ENCODE results near the gene DTD2.
"Not testable (repeated sequence)": the region's sequence is repeated elsewhere in the genome, so short reads cannot be mapped to it uniquely, and the experiment has no call there.

The DTD2 gene

DNA sequence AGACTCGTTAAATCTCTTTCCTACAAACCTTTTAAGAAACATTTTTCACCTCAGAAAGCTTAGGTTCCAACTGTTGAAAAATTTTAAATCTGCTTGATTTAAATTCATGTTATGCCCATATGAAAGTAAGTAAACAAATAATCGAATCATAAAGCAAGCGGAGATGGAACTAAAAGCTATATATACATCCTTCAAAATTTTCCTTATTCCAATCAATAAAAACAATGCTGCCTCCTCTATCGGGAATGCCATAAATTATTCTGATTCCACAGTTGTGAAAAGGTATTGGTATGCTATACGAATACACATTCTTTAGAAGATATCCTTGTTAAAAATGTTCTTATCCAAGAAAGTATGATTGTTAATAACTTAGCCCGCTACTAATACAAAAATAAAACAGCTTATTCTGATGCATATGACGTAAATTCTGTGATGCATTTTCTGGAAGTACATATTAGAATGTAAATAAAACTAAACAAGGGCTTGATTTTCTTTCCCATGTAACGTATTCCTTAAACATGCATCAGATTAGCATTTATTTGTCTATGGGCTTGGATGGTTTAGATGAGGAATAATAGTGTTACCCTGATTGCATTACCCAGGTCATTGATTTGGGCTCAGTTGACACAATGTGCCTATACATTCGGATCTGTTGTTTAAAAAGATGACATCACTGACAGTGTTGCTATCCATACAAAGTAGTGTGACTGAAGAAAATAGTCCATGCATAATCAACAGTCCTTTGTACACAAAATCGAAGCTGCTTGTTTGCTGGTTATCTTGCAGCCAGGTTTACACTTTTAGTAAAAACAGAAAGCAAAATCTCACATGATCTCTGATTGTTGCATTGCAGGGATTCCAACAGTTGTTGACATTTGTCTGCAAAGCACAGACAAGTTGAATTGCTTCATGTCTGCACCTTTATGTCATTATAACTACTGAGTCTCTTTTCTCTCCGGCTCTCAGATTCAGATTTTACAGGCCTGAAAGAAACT lies 656 bp upstream of the DTD2 start:
- H3K4me3 ChIP-seq: peak overlapping the region; percentile 97
- peak overlapping the region; percentile 95 for H3K9ac ChIP-seq (ENCODE audit: insufficient read length)
- no peaks in the 10 kb centered on the region for H3K9me3 ChIP-seq (ENCODE audit: low read depth, low read length)
- no peaks in the 10 kb centered on the region; the same call in 1 of the 2 replicates for H3K36me3 ChIP-seq (ENCODE audit: insufficient read depth, low read length)
- H3K27ac ChIP-seq: no peak overlapping the region; the same call in 1 of the 2 replicates
- no peak for DNase-seq (ENCODE audit: low read depth, low spot score)
- no peak for TF ChIP-seq FOXP2 (optimal IDR thresholded peaks at IDR 0.05; ENCODE audit: control extremely low read depth, extremely low read length, insufficient read depth)
- TF ChIP-seq EZH2 (IDR thresholded peaks at IDR 0.05): no peak
- no peak for TF ChIP-seq POLR2AphosphoS5 (IDR thresholded peaks at IDR 0.05; ENCODE audit: borderline replicate concordance, low read depth, low read length)

DNA sequence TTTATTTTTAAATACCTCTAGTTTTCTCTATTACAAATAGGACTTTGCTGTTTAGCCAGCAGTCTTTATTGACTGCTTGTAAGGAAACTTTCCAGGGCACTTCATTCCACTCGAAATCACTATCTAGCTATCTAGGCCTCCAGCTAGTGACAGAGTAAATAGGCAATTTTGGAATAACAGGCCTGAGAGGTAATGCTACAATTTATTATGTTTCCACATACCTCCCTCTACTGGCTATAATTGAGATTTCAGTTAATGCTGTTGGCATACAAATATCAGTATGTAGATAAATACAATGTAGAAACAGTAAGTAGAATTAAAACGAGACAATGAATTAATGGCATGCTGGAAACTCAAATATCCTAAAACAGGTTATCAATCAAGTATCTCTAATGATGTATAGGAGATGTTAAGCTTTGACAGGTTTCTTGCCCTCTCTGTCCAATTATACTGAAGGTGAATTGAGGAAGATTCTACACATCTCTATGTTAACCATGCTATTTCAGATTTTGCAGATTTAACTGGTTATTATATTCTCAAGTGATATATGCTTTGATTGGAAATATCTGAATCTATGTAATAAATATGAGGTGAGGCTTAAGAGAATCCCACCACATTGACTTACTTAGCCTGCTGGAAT lies 7.2 kb downstream of the DTD2 start:
- no peak overlapping the region for H3K9ac ChIP-seq (ENCODE audit: insufficient read length)
- no peak for TF ChIP-seq EZH2 (IDR thresholded peaks at IDR 0.05)
- no peak for TF ChIP-seq FOXP2 (optimal IDR thresholded peaks at IDR 0.05; ENCODE audit: control extremely low read depth, extremely low read length, insufficient read depth)
- no peak for TF ChIP-seq POLR2AphosphoS5 (IDR thresholded peaks at IDR 0.05; ENCODE audit: borderline replicate concordance, low read depth, low read length)
- no peak overlapping the region for H3K27ac ChIP-seq
- no peak overlapping the region for H3K4me3 ChIP-seq
- H3K36me3 ChIP-seq (ENCODE audit: insufficient read depth, low read length): peaks cover 27% of the 10 kb centered on the region
- no peaks in the 10 kb centered on the region for H3K9me3 ChIP-seq (ENCODE audit: low read depth, low read length)
- DNase-seq (ENCODE audit: low read depth, low spot score): no peak

DNA sequence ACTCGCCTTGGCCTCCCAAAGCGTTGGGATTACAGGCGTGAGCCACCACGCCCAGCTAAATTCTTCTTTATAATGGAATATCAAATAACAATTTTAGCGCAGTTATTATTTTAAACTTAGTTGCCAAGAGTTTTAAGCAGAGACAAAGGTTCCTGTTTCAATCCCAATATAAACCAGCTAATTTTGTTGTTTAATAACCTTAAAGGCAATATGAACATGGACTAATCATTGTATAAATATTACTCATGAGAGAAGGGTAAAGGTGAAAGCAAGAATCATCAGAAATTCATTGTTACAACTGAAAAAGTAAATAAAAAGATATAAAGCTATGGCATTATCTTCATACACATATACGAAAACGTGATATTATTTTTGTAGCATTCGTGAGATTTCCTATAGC lies 8.2 kb downstream of the DTD2 start:
- H3K4me3 ChIP-seq: no peak overlapping the region
- peaks cover 27% of the 10 kb centered on the region for H3K36me3 ChIP-seq (ENCODE audit: insufficient read depth, low read length)
- no peak overlapping the region for H3K9ac ChIP-seq (ENCODE audit: insufficient read length)
- DNase-seq (ENCODE audit: low read depth, low spot score): no peak
- no peak for TF ChIP-seq EZH2 (IDR thresholded peaks at IDR 0.05)
- H3K27ac ChIP-seq: no peak overlapping the region
- no peaks in the 10 kb centered on the region for H3K9me3 ChIP-seq (ENCODE audit: low read depth, low read length)

DNA sequence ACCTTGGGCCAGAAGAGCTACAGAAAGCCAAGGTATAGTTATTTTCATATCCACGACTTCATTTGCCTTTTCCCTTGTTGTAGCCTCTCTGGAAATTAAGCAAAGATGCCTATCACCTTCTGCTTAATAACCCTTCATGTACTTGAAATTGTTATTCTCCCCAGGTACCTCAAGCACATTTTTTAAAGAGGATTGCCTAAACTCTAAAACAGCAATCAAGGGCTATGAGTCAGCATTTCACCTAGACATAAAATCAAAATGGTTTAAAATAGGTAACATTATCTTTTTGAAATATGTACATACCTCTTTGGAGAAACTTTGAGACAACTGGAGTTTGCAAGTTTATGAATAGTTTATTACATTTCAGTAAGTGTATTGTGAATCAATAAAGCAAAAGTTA lies 11.6 kb downstream of the DTD2 start:
- H3K27ac ChIP-seq: no peak overlapping the region

DNA sequence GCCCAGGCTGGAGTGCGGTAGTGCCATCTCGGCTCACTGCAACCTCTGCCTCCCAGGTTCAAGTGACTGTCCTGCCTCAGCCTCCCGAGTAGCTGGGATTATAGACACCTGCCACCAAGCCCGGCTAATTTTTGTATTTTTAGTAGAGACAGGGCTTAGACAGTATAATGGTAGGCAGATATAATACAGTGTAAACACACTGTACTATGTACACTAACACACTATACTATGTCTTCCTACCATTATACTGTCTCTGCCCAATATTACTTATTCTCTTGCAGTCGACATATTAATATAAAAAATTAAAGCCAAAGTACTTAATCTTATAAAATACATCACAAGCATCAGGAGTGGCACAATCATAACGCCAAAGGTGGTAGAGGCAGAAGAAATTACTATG lies 15.0 kb downstream of the DTD2 start:
- Histone ChIP-seq H3K27ac (peak overlapping the region; percentile 74; the same call in 1 of the 2 replicates), H3K4me3 (no peak overlapping the region), H3K9me3 (ENCODE audit: low read depth, low read length) (no peaks in the 10 kb centered on the region), H3K9ac (ENCODE audit: insufficient read length) (no peak overlapping the region), H3K36me3 (ENCODE audit: insufficient read depth, low read length) (no peaks in the 10 kb centered on the region)
- no peak for DNase-seq (ENCODE audit: low read depth, low spot score)
- TF ChIP-seq FOXP2 (optimal IDR thresholded peaks at IDR 0.05; ENCODE audit: control extremely low read depth, extremely low read length, insufficient read depth) (no peak), EZH2 (IDR thresholded peaks at IDR 0.05) (no peak), POLR2AphosphoS5 (IDR thresholded peaks at IDR 0.05; ENCODE audit: borderline replicate concordance, low read depth, low read length) (no peak)

More for the DNA sequence above, 11.6 kb downstream of the DTD2 start:
- Histone ChIP-seq H3K36me3 (ENCODE audit: insufficient read depth, low read length) (peaks cover 14% of the 10 kb centered on the region), H3K4me3 (no peak overlapping the region), H3K9me3 (ENCODE audit: low read depth, low read length) (no peaks in the 10 kb centered on the region), H3K9ac (ENCODE audit: insufficient read length) (no peak overlapping the region)
- no peak for TF ChIP-seq EZH2 (IDR thresholded peaks at IDR 0.05)
- TF ChIP-seq POLR2AphosphoS5 (IDR thresholded peaks at IDR 0.05; ENCODE audit: borderline replicate concordance, low read depth, low read length): no peak
- DNase-seq (ENCODE audit: low read depth, low spot score): no peak

DNA sequence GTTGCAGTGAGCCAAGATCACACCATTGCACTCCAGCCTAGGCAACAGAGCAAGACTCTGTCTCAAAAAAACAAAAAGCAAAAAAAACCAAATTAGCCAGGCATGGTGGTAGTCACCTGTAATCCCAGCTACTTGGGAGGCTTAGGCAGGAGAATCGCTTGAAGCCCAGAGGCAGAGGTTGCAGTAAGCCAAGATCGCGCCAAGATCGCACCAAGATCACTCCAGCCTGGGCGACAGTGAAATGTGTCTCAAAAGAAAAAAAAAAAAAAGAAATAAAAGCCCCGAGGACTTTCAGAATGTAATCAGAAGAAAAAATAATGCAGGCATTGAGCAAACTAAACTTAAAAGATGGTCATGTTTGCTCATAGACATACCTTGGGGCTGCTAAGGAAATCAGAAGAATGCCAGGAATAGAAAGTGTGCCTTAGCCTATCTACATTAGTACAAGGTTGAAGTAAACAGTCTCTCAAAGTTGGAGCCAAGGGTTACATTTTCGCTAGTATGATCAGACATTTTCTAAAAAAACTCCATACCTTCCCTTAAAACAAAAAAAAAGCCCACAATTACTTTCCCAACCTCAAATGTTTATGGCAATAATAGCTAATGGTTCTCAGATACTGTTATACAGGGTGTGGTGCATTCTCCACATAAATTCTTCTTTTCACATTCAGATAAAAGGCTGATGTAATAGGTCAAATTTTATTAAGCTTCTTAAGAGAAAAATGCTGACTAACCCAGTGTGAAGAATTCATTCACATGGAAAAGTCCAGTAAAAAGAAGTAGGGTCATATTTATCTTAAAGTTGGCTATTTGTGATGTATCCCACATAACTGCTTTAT lies 15.8 kb downstream of the DTD2 start:
- H3K36me3 ChIP-seq (ENCODE audit: insufficient read depth, low read length): no peaks in the 10 kb centered on the region
- TF ChIP-seq EZH2 (IDR thresholded peaks at IDR 0.05) (no peak), FOXP2 (optimal IDR thresholded peaks at IDR 0.05; ENCODE audit: control extremely low read depth, extremely low read length, insufficient read depth) (no peak), POLR2AphosphoS5 (IDR thresholded peaks at IDR 0.05; ENCODE audit: borderline replicate concordance, low read depth, low read length) (no peak)
- no peak overlapping the region for H3K9ac ChIP-seq (ENCODE audit: insufficient read length)
- no peak overlapping the region for H3K4me3 ChIP-seq
- no peak for DNase-seq (ENCODE audit: low read depth, low spot score)
- H3K27ac ChIP-seq: peak overlapping the region; percentile 74
- H3K9me3 ChIP-seq (ENCODE audit: low read depth, low read length): no peaks in the 10 kb centered on the region

DNA sequence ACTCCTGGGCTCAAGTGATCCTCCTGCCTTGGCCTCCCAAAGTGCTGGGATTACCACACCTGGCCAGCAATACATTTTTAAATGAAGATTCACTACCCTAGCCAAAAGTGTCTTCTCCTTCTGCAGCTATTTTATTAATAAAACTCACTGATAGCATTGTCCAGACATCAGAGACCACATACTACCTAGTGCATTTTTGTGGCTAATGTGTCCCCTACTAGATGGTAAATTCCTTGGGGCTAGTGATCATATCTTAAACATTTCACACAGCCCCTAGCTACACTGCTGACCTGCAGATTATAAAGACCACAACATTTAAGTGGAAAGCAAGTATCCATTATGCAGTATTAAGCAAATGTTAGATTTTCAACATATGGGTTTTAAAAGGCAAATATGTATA lies 17.0 kb downstream of the DTD2 start:
- no peak for DNase-seq (ENCODE audit: low read depth, low spot score)

DNA sequence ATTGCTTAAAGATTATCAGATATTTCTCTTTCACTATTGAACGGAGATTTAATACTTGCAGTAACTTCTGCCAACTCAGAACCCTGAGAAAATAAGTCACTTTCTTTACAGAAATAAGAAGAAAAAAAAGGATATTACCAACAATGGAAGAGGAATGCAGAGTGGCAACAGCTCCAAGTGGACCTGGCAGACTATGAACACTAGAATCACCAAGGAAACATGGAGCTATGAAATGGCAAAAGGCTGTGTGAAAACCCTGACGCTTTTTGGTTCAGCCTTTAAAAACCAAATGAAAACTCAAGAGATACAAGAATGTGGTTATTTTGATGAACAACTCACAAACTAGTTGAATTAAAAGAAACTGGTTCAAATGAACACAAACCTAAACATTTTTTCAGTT lies 17.7 kb downstream of the DTD2 start:
- Histone ChIP-seq H3K9ac (ENCODE audit: insufficient read length) (no peak overlapping the region), H3K27ac (no peak overlapping the region), H3K4me3 (no peak overlapping the region), H3K36me3 (ENCODE audit: insufficient read depth, low read length) (no peaks in the 10 kb centered on the region), H3K9me3 (ENCODE audit: low read depth, low read length) (no peaks in the 10 kb centered on the region)
- DNase-seq (ENCODE audit: low read depth, low spot score): no peak
- no peak for TF ChIP-seq EZH2 (IDR thresholded peaks at IDR 0.05)
- no peak for TF ChIP-seq FOXP2 (optimal IDR thresholded peaks at IDR 0.05; ENCODE audit: control extremely low read depth, extremely low read length, insufficient read depth)
- TF ChIP-seq POLR2AphosphoS5 (IDR thresholded peaks at IDR 0.05; ENCODE audit: borderline replicate concordance, low read depth, low read length): no peak

More for the DNA sequence above, 17.0 kb downstream of the DTD2 start:
- TF ChIP-seq EZH2 (IDR thresholded peaks at IDR 0.05) (no peak), FOXP2 (optimal IDR thresholded peaks at IDR 0.05; ENCODE audit: control extremely low read depth, extremely low read length, insufficient read depth) (no peak), POLR2AphosphoS5 (IDR thresholded peaks at IDR 0.05; ENCODE audit: borderline replicate concordance, low read depth, low read length) (no peak)
- Histone ChIP-seq H3K4me3 (no peak overlapping the region), H3K9me3 (ENCODE audit: low read depth, low read length) (no peaks in the 10 kb centered on the region), H3K27ac (no peak overlapping the region), H3K9ac (ENCODE audit: insufficient read length) (no peak overlapping the region), H3K36me3 (ENCODE audit: insufficient read depth, low read length) (no peaks in the 10 kb centered on the region)

DNA sequence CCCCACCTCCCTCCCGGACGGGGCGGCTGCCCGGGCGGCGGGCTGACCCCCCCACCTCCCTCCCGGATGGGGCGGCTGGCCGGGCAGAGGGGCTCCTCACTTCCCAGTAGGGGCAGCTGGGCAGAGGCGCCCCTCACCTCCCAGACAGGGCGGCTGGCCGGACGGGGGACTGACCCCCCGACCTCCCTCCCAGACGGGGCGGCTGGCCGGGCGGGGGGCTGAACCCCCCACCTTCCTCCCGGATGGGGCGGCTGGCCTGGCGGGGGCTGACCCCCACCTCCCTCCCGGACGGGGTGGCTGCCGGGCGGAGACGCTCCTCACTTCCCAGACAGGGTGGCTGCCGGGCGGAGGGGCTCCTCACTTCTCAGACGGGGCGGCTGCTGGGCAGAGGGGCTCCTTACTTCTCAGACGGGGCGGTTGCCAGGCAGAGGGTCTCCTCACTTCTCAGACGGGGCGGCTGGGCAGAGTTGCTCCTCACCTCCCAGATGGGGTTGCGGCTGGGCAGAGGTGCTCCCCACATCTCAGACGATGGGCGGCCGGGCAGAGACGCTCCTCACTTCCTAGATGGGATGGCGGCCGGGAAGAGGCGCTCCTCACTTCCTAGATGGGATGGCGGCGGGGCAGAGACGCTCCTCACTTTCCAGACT lies 20.1 kb downstream of the DTD2 start:
- H3K27ac ChIP-seq: not testable (repeated sequence)

More for the DNA sequence above, 20.1 kb downstream of the DTD2 start:
- H3K9me3 ChIP-seq (ENCODE audit: low read depth, low read length); H3K4me3 ChIP-seq; H3K9ac ChIP-seq (ENCODE audit: insufficient read length); H3K36me3 ChIP-seq (ENCODE audit: insufficient read depth, low read length); DNase-seq (ENCODE audit: low read depth, low spot score): not testable (repeated sequence)
